SIG-M5 (cell line): ENCODE results near the gene GDPD5.

ENCODE experiments used
- DNase-seq: peaks from one replicate; lab custom pipeline; 2025; lab: John Stamatoyannopoulos, UW

The GDPD5 gene

GRCh38 chr11:75399344-75400145, 126.2 kb downstream of the GDPD5 start, which contains the start of gene RPS3:
TSS of gene RPS3 (plus strand) at chr11:75399518. CDS start at chr11:75399548, 30 bp downstream.
- DNase-seq: peak; percentile 79

- DNase-seq: no peak
These were observed 126.8 kb downstream of the GDPD5 start for GRCh38 chr11:75398906-75399305.

GRCh38 chr11:75394085-75394840, 131.5 kb downstream of the GDPD5 start:
- no peak for DNase-seq

- DNase-seq: no peak
These were observed 135.8 kb downstream of the GDPD5 start for GRCh38 chr11:75389925-75390324.

- no peak for DNase-seq
These were observed 136.5 kb downstream of the GDPD5 start for GRCh38 chr11:75389276-75389605.

DNA sequence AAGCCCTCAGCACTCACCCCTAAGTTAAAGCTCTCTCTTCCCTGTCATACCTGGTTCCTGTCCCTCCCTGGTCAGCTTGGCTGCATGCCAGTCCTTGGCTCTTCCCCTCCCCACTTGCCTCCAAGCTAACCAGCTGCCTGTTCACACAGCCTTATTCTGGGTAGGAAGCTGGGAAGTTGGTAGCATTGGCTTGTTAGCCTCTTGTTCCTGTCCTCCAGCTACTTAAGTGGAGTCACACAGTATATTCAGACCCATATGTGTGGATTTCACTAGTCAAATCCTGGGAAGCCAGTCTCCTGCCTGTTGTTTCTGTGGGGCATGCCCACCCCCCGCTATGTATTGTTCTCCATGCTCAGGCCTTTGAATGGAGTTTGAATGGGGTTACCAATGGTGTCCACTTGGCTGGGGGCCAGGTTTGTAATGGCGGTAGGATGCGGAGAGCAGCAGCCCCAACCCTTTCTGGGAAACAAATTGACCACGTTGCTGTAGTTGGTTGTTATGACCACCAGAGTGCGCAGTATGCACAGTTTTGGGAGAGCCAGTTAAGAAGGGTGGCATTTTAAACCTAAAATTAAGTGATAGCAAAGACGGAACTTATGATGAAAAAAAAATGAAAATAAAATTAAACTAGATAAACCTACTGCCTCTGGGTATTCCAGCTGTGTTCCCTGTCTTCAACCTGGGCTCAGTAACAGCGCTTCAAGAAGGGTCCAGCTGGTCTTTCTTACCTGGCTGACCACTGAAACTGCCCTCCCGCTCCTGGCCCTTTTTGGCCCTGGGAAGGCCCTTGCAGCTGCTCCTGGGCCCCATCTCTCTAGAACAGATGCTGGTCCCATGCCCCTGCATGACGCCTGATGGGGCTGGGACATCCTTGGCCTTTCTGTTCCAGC, 137.1 kb downstream of the GDPD5 start:
- no peak for DNase-seq

DNA sequence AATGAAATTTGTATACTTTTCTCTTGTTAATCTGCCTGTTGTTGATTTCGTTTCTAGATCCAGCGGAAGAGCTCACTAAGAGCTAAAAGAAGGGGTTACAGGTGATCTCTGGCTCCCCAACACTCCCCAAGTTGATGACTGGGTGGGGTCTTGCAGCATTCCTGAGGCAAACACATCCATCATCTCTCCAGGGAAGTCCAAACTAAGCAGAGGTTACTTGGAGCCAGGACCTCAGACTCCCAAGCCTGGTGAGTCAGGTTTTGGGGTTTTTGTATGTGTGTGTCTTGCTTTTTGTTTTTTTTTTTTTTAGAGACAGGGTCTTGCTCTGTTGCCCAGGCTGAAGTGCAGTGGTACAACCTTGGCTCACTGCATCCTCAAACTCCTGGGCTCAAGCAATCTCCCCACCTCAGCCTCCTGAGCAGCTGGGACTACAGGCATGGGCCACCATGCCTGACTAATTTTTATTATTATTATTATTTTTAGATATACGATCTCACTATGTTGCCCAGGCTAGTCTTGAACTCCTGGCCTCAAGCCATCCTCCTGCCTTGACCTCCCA, 137.9 kb downstream of the GDPD5 start:
- no peak for DNase-seq

DNA sequence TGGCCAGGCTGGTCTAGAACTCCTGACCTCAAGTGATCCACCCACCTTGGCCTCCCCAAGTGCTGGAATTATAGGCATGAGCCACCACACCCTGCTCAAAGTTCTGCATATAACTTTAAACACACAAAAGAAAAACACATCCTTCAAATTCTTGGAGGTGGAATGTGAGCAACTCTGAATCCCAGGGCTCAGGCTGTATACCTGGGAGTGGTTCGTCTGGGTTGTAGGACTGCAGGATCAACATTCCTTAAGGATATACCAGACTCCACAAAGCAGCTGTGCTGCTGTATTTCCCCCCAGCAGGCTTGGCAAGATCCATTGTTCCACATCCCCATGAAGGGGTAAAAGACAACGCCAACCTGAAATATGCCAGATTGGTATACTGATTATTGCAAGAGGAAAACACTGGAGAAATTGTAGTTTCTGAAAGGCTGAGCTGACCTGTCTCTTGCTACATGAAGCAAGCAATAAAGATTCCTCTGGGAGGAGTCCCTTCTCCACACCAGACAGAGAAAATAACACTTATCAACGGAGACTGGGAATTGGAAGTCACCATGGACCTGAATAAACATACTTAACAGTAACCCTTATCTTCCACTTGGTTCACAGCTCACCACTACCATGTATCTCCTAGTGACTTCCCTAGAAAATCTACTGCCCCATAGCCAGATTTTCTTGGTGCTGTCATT, 138.7 kb downstream of the GDPD5 start:
- DNase-seq: no peak
